Measurements from ENCODE around the gene AGBL4.

DNA sequence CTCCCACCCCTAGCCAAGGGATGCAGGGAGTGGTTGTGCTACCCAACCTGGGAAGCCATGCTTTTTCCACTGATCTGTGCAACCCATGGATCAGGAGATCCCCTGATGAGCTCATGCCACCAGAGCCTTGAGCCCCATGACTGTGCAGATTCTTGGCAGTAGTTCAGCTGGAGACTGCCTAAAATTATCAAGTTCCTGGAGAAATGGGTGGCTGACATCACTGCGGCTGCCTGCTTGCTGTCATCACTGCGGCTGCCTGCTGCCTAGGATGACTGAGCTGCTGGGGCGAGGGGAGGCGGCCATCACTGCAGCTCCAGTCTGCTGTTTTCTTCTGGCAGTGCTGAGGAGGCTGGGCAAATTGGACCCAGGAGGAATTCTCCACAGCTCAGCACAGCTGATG is 159.2 kb downstream of the AGBL4 start:
- TF ChIP-seq, protein P1, sequence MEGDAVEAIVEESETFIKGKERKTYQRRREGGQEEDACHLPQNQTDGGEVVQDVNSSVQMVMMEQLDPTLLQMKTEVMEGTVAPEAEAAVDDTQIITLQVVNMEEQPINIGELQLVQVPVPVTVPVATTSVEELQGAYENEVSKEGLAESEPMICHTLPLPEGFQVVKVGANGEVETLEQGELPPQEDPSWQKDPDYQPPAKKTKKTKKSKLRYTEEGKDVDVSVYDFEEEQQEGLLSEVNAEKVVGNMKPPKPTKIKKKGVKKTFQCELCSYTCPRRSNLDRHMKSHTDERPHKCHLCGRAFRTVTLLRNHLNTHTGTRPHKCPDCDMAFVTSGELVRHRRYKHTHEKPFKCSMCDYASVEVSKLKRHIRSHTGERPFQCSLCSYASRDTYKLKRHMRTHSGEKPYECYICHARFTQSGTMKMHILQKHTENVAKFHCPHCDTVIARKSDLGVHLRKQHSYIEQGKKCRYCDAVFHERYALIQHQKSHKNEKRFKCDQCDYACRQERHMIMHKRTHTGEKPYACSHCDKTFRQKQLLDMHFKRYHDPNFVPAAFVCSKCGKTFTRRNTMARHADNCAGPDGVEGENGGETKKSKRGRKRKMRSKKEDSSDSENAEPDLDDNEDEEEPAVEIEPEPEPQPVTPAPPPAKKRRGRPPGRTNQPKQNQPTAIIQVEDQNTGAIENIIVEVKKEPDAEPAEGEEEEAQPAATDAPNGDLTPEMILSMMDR (IDR thresholded peaks at IDR 0.05): no peak
- no peak for TF ChIP-seq POLR2A (IDR thresholded peaks at IDR 0.05)
